Esophagus squamous epithelium (tissue), 4 donors: Measurements from ENCODE around the gene MIPOL1.

Source experiments
- CTCF ChIP-seq, 6 experiments: fragments of 450-650 bp in 4 of 6; fragments of 200-600 bp in 2 of 6; sonication (generic) in 2 of 6; IDR thresholded peaks; one replicate each; pipeline ENCODE4 v1.5.1; 2016 to 2019; ENCODE audit warnings: antibody characterized with exemption in 6 of 6, mild to moderate bottlenecking in 4 of 6, moderate library complexity in 4 of 6
- POLR2A ChIP-seq, 4 donors: fragments of 450-650 bp; IDR thresholded peaks; one replicate each; pipeline ENCODE4 v1.6.1; 2017; ENCODE audit warnings: antibody characterized with exemption in 4 of 4, mild to moderate bottlenecking in 4 of 4, moderate library complexity in 3 of 4

DNA sequence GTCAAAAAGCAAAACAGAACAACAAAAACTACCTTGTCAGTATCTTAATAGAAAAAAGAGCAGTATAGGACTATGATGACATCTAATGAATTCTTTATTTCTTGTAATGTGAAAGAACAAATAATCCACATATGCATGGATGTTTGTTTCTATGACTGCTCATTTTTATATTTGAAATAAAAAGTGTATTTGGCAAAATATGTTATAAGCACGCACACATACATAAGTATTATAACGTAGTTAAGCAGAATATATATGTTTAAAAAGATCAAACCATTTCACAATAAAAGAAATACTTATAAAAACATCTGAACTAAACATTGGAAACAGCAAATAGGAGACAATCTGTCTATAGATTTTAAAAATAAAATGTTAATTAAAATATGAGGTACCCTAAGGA is 74.8 kb downstream of the MIPOL1 start:
- TF ChIP-seq CTCF (IDR thresholded peaks at IDR 0.05): no peak
- TF ChIP-seq POLR2A (IDR thresholded peaks at IDR 0.05): no peak
